Liver (tissue), 3 donors: Measurements from ENCODE around the gene TPBGL.
A peak's percentile ranks its signal among the peaks of the same experiment; 100 is the strongest.

Source experiments
- EGR1 ChIP-seq, 2 donors: IDR thresholded peaks; 2 replicates each; pipeline ENCODE4 v1.6.1; 2016 to 2018; ENCODE audit warnings: antibody characterized with exemption in 2 of 2, low read depth in 2 of 2
- HNF4G ChIP-seq: IDR thresholded peaks from 2 replicates; pipeline ENCODE4 v1.6.1; 2016; ENCODE audit warnings: antibody characterized with exemption
- JUND ChIP-seq, 2 donors: IDR thresholded peaks; 2 replicates each; pipeline ENCODE4 v1.6.1; 2016; ENCODE audit warnings: antibody characterized with exemption in 2 of 2
- RXRA ChIP-seq, 2 donors: IDR thresholded peaks; 2 replicates each; pipeline ENCODE4 v1.6.1; 2017 to 2018; ENCODE audit warnings: antibody characterized with exemption in 2 of 2, mild to moderate bottlenecking in 1 of 2
- TAF1 ChIP-seq: conservative IDR thresholded peaks from 2 replicates; pipeline ENCODE4 v1.6.1; 2016; ENCODE audit warnings: antibody characterized with exemption, mild to moderate bottlenecking
- YY1 ChIP-seq: IDR thresholded peaks from 2 replicates; pipeline ENCODE4 v1.6.1; 2016; ENCODE audit warnings: antibody characterized with exemption, mild to moderate bottlenecking
- TF ChIP-seq, protein P1 (sequence below): IDR thresholded peaks from 2 replicates; pipeline ENCODE4 v1.6.1; 2016; ENCODE audit warnings: antibody characterized with exemption
- TF ChIP-seq, protein P2 (sequence below): IDR thresholded peaks from 2 replicates; pipeline ENCODE4 v1.6.1; 2016; ENCODE audit warnings: antibody characterized with exemption
- TF ChIP-seq, protein P3 (sequence below): fragments of 150-350 bp; IDR thresholded peaks from 2 replicates; pipeline ENCODE4 v1.5.1; 2017; ENCODE audit warnings: improper control_type of control experiment, low read depth, low read length; ENCODE audit not compliant: missing input control
- TF ChIP-seq, protein P4 (sequence below): IDR thresholded peaks from 2 replicates; pipeline ENCODE4 v1.6.1; 2016; ENCODE audit warnings: antibody characterized with exemption, mild to moderate bottlenecking
- TF ChIP-seq, protein P5 (sequence below): IDR thresholded peaks from 2 replicates; pipeline ENCODE4 v1.6.1; 2016; ENCODE audit warnings: antibody characterized with exemption
- donor health status: healthy.
- donor health status: healthy.

DNA sequence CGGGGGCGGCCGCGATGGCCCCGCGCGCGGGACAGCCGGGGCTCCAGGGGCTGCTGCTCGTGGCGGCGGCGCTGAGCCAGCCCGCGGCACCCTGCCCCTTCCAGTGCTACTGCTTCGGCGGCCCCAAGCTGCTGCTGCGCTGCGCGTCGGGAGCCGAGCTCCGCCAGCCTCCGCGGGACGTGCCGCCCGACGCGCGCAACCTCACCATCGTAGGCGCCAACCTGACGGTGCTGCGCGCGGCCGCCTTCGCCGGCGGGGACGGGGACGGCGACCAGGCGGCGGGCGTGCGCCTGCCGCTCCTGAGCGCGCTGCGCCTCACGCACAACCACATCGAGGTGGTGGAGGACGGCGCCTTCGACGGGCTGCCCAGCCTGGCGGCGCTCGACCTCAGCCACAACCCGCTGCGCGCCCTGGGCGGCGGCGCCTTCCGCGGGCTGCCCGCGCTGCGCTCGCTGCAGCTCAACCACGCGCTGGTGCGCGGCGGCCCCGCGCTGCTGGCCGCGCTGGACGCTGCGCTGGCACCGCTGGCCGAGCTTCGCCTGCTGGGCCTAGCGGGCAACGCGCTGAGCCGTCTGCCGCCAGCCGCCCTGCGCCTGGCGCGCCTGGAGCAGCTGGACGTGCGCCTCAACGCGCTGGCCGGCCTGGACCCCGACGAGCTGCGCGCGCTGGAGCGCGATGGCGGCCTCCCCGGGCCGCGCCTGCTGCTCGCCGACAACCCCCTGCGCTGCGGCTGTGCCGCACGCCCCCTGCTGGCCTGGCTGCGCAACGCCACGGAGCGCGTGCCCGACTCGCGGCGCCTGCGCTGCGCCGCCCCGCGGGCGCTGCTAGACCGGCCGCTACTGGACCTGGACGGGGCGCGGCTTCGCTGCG lies 697 bp downstream of the TPBGL start:
- TF ChIP-seq, protein P1, sequence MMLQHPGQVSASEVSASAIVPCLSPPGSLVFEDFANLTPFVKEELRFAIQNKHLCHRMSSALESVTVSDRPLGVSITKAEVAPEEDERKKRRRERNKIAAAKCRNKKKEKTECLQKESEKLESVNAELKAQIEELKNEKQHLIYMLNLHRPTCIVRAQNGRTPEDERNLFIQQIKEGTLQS: no peak
- TF ChIP-seq, protein P2, sequence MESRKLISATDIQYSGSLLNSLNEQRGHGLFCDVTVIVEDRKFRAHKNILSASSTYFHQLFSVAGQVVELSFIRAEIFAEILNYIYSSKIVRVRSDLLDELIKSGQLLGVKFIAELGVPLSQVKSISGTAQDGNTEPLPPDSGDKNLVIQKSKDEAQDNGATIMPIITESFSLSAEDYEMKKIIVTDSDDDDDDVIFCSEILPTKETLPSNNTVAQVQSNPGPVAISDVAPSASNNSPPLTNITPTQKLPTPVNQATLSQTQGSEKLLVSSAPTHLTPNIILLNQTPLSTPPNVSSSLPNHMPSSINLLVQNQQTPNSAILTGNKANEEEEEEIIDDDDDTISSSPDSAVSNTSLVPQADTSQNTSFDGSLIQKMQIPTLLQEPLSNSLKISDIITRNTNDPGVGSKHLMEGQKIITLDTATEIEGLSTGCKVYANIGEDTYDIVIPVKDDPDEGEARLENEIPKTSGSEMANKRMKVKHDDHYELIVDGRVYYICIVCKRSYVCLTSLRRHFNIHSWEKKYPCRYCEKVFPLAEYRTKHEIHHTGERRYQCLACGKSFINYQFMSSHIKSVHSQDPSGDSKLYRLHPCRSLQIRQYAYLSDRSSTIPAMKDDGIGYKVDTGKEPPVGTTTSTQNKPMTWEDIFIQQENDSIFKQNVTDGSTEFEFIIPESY: no peak
- TF ChIP-seq JUND (IDR thresholded peaks at IDR 0.05) (no peak), RXRA (IDR thresholded peaks at IDR 0.05) (no peak), TAF1 (no peak), EGR1 (IDR thresholded peaks at IDR 0.05; ENCODE audit: low read depth in 2 of 2) (no peak), HNF4G (no peak), YY1 (no peak)
- TF ChIP-seq, protein P3, sequence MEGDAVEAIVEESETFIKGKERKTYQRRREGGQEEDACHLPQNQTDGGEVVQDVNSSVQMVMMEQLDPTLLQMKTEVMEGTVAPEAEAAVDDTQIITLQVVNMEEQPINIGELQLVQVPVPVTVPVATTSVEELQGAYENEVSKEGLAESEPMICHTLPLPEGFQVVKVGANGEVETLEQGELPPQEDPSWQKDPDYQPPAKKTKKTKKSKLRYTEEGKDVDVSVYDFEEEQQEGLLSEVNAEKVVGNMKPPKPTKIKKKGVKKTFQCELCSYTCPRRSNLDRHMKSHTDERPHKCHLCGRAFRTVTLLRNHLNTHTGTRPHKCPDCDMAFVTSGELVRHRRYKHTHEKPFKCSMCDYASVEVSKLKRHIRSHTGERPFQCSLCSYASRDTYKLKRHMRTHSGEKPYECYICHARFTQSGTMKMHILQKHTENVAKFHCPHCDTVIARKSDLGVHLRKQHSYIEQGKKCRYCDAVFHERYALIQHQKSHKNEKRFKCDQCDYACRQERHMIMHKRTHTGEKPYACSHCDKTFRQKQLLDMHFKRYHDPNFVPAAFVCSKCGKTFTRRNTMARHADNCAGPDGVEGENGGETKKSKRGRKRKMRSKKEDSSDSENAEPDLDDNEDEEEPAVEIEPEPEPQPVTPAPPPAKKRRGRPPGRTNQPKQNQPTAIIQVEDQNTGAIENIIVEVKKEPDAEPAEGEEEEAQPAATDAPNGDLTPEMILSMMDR: peak; percentile 99
- TF ChIP-seq, protein P4, sequence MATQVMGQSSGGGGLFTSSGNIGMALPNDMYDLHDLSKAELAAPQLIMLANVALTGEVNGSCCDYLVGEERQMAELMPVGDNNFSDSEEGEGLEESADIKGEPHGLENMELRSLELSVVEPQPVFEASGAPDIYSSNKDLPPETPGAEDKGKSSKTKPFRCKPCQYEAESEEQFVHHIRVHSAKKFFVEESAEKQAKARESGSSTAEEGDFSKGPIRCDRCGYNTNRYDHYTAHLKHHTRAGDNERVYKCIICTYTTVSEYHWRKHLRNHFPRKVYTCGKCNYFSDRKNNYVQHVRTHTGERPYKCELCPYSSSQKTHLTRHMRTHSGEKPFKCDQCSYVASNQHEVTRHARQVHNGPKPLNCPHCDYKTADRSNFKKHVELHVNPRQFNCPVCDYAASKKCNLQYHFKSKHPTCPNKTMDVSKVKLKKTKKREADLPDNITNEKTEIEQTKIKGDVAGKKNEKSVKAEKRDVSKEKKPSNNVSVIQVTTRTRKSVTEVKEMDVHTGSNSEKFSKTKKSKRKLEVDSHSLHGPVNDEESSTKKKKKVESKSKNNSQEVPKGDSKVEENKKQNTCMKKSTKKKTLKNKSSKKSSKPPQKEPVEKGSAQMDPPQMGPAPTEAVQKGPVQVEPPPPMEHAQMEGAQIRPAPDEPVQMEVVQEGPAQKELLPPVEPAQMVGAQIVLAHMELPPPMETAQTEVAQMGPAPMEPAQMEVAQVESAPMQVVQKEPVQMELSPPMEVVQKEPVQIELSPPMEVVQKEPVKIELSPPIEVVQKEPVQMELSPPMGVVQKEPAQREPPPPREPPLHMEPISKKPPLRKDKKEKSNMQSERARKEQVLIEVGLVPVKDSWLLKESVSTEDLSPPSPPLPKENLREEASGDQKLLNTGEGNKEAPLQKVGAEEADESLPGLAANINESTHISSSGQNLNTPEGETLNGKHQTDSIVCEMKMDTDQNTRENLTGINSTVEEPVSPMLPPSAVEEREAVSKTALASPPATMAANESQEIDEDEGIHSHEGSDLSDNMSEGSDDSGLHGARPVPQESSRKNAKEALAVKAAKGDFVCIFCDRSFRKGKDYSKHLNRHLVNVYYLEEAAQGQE: no peak
- TF ChIP-seq, protein P5, sequence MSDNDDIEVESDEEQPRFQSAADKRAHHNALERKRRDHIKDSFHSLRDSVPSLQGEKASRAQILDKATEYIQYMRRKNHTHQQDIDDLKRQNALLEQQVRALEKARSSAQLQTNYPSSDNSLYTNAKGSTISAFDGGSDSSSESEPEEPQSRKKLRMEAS: no peak
